Endodermal cell (in vitro differentiated cells): Measurements from ENCODE around the gene SCFD2. TPM values are rescaled to one million over a fixed set of nuclear protein-coding genes. Genes with fewer than 3 reads are reported as not detected.

Experiments used
- DNase-seq: peaks from one replicate; pipeline ENCODE4 v3.0.0-alpha.2; 2017
- H3K27ac ChIP-seq: 2 replicates; pipeline ENCODE4 v1.5.1; 2013; ENCODE audit warnings: mild to moderate bottlenecking, low read depth, low read length, moderate library complexity
- H3K27me3 ChIP-seq: 2 replicates; pipeline ENCODE4 v1.6.1; 2013; ENCODE audit warnings: mild to moderate bottlenecking, low read length, moderate library complexity; ENCODE audit not compliant: insufficient read depth, control insufficient read depth, poor library complexity, severe bottlenecking
- H3K36me3 ChIP-seq: 2 replicates; pipeline ENCODE4 v1.7.0; 2013; ENCODE audit warnings: mild to moderate bottlenecking, low read length, moderate library complexity; ENCODE audit not compliant: control insufficient read depth, insufficient read depth
- H3K4me1 ChIP-seq: one replicate; pipeline ENCODE4 v1.7.0; 2013; ENCODE audit warnings: low read length; ENCODE audit not compliant: control insufficient read depth, insufficient read depth
- H3K4me3 ChIP-seq: 2 replicates; pipeline ENCODE4 v1.5.1; 2013; ENCODE audit warnings: mild to moderate bottlenecking, low read length, moderate library complexity
- H3K9ac ChIP-seq: 2 replicates; pipeline ENCODE4 v1.6.1; 2013; ENCODE audit warnings: mild to moderate bottlenecking, low read length, moderate library complexity; ENCODE audit not compliant: poor library complexity, severe bottlenecking; ENCODE audit errors: extremely low read depth
- H3K9me3 ChIP-seq: 2 replicates; pipeline ENCODE4 v1.6.1; 2013; ENCODE audit warnings: mild to moderate bottlenecking, low read length, moderate library complexity; ENCODE audit not compliant: control insufficient read depth
- H3K27ac Mint-ChIP-seq: 2 replicates; pipeline ENCODE4 v1.8.0; 2020; ENCODE audit warnings: mixed read lengths
- H3K27me3 Mint-ChIP-seq: 2 replicates; pipeline ENCODE4 v1.8.0; 2021; ENCODE audit warnings: mild to moderate bottlenecking, mixed read lengths; ENCODE audit not compliant: insufficient read depth
- H3K36me3 Mint-ChIP-seq: 2 replicates; pipeline ENCODE4 v1.8.0; 2020; ENCODE audit warnings: low read depth, mixed read lengths
- H3K4me1 Mint-ChIP-seq: 2 replicates; pipeline ENCODE4 v1.8.0; 2020; ENCODE audit warnings: mixed read lengths
- H3K4me3 Mint-ChIP-seq: 2 replicates; pipeline ENCODE4 v1.8.0; 2020; ENCODE audit warnings: mild to moderate bottlenecking, moderate library complexity, mixed read lengths
- H3K9me3 Mint-ChIP-seq: 2 replicates; pipeline ENCODE4 v1.8.0; 2020; ENCODE audit warnings: mild to moderate bottlenecking, mixed read lengths
- CTCF ChIP-seq: fragments of 200-600 bp; sonication (generic); conservative IDR thresholded peaks from 2 replicates; pipeline ENCODE4 v1.5.0; 2021; ENCODE audit warnings: antibody characterized with exemption, mild to moderate bottlenecking
- WGBS, 2 experiments: methylation state at CpG; one replicate each; pipeline versions ENCODE4 v1.1.5 to v1.1.7; 2013; ENCODE audit warnings: missing lambda C conversion rate in 2 of 2, mixed read lengths in 1 of 2; ENCODE audit not compliant: insufficient coverage in 1 of 2, insufficient read length in 1 of 2; 5-methylcytosine and 5-hydroxymethylcytosine counted together
- total RNA-seq, 2 donors: library from RNA; stranded (reverse); fragmentation: NEBNext Ultra II Directional in 1 of 2; extraction: Animal tissue kit (Norgen Biotek cat#: 25700) in 1 of 2; gene quantifications; 2 replicates in 1 of 2; 3 replicates in 1 of 2; pipeline ENCODE4 v1.2.1, GENCODE V29; 2021

Gene SCFD2
- total RNA-seq, 2 donors from 2014 or later: 5.7 to 6.5 TPM

GRCh38 chr4:52947401-52948056 is 418.3 kb downstream of the SCFD2 start:
- no peak overlapping the region for H3K9ac ChIP-seq
- DNase-seq: no peak
- Mint-ChIP-seq H3K4me1 (peaks cover 14% of the 10 kb centered on the region), H3K4me3 (no peak overlapping the region), H3K27ac (no peak overlapping the region), H3K36me3 (no peaks in the 10 kb centered on the region), H3K27me3 (peaks cover 38% of the 10 kb centered on the region), H3K9me3 (no peaks in the 10 kb centered on the region)
- H3K4me3 ChIP-seq: no peak overlapping the region
- no peak overlapping the region for H3K27ac ChIP-seq
- H3K9me3 ChIP-seq: no peaks in the 10 kb centered on the region
- 80 to 87% methylated on average over 1 to 4 of the region's 4 CpGs for WGBS, 2 experiments
- H3K27me3 ChIP-seq: peaks cover 22% of the 10 kb centered on the region
- H3K36me3 ChIP-seq: no peaks in the 10 kb centered on the region
- peaks cover 9% of the 10 kb centered on the region for H3K4me1 ChIP-seq
- TF ChIP-seq CTCF: no peak

GRCh38 chr4:52946855-52947254 is 419.0 kb downstream of the SCFD2 start:
- H3K36me3 ChIP-seq: no peaks in the 10 kb centered on the region
- H3K27ac ChIP-seq: no peak overlapping the region
- 91% methylated on average over 3 to 4 of the region's 4 CpGs for WGBS, 2 experiments
- no peak for TF ChIP-seq CTCF
- no peak overlapping the region for H3K9ac ChIP-seq
- no peaks in the 10 kb centered on the region for H3K36me3 Mint-ChIP-seq
- no peaks in the 10 kb centered on the region for H3K9me3 Mint-ChIP-seq
- no peak overlapping the region for H3K4me3 ChIP-seq
- no peak overlapping the region for H3K27ac Mint-ChIP-seq
- no peak overlapping the region for H3K4me3 Mint-ChIP-seq
- peaks cover 14% of the 10 kb centered on the region for H3K4me1 Mint-ChIP-seq
- H3K9me3 ChIP-seq: no peaks in the 10 kb centered on the region
- H3K27me3 ChIP-seq: peaks cover 22% of the 10 kb centered on the region
- no peak for DNase-seq
- peaks cover 9% of the 10 kb centered on the region for H3K4me1 ChIP-seq
- H3K27me3 Mint-ChIP-seq: peaks cover 40% of the 10 kb centered on the region

GRCh38 chr4:52945982-52946381 is 419.9 kb downstream of the SCFD2 start:
- H3K27ac ChIP-seq: no peak overlapping the region
- Mint-ChIP-seq H3K36me3 (no peaks in the 10 kb centered on the region), H3K27me3 (peaks cover 37% of the 10 kb centered on the region), H3K27ac (no peak overlapping the region), H3K9me3 (no peaks in the 10 kb centered on the region), H3K4me3 (no peak overlapping the region), H3K4me1 (peaks cover 14% of the 10 kb centered on the region)
- H3K4me3 ChIP-seq: no peak overlapping the region
- H3K9ac ChIP-seq: no peak overlapping the region
- no peaks in the 10 kb centered on the region for H3K9me3 ChIP-seq
- peaks cover 9% of the 10 kb centered on the region for H3K4me1 ChIP-seq
- no peaks in the 10 kb centered on the region for H3K36me3 ChIP-seq
- 87% methylated on average over 2 of the region's 2 CpGs; no CpG with 5 or more reads in 1 of the 2 experiments for WGBS, 2 experiments
- peaks cover 22% of the 10 kb centered on the region for H3K27me3 ChIP-seq
- DNase-seq: no peak
- TF ChIP-seq CTCF: no peak
